NCI-H510A treated with DMSO at 0.1 percent for 48 hours (cell line): ENCODE measurements around the gene CHAF1B.

ENCODE experiments used
- DNase-seq: peaks from one replicate; lab custom pipeline; 2025; lab: John Stamatoyannopoulos, UW

The CHAF1B gene

GRCh38 chr21:36428761-36429432, 43.7 kb downstream of the CHAF1B start:
- no peak for DNase-seq

- no peak for DNase-seq
Observed at GRCh38 chr21:36429947-36430546, 44.9 kb downstream of the CHAF1B start.

- no peak for DNase-seq
Observed at GRCh38 chr21:36430841-36431240, 45.6 kb downstream of the CHAF1B start.

GRCh38 chr21:36431252-36431651, 46.1 kb downstream of the CHAF1B start:
- DNase-seq = no peak

GRCh38 chr21:36433059-36433709, 48.0 kb downstream of the CHAF1B start:
- no peak for DNase-seq

- DNase-seq = no peak
Observed at GRCh38 chr21:36434144-36434543, 49.0 kb downstream of the CHAF1B start.

- DNase-seq = no peak
Observed at GRCh38 chr21:36436829-36437744, 51.9 kb downstream of the CHAF1B start.

GRCh38 chr21:36437745-36438128, 52.5 kb downstream of the CHAF1B start:
- no peak for DNase-seq

GRCh38 chr21:36441715-36442114, 56.5 kb downstream of the CHAF1B start:
- no peak for DNase-seq

GRCh38 chr21:36446301-36446700, 61.1 kb downstream of the CHAF1B start:
- DNase-seq = no peak

GRCh38 chr21:36450511-36450910, 65.3 kb downstream of the CHAF1B start:
- DNase-seq = no peak

GRCh38 chr21:36451506-36451905, 66.3 kb downstream of the CHAF1B start:
- no peak for DNase-seq

- DNase-seq = no peak
Observed at GRCh38 chr21:36452281-36452825, 67.2 kb downstream of the CHAF1B start.

- DNase-seq = no peak
Observed at GRCh38 chr21:36454093-36454531, 68.9 kb downstream of the CHAF1B start.

GRCh38 chr21:36454706-36455105, 69.5 kb downstream of the CHAF1B start:
- no peak for DNase-seq

GRCh38 chr21:36456729-36457414, 71.7 kb downstream of the CHAF1B start:
- DNase-seq = no peak

GRCh38 chr21:36459098-36459497, 73.9 kb downstream of the CHAF1B start:
- DNase-seq = no peak

GRCh38 chr21:36460866-36461265, 75.7 kb downstream of the CHAF1B start:
- no peak for DNase-seq

- no peak for DNase-seq
Observed at GRCh38 chr21:36461277-36461917, 76.2 kb downstream of the CHAF1B start.

- DNase-seq = no peak
Observed at GRCh38 chr21:36461918-36462486, 76.8 kb downstream of the CHAF1B start.

- no peak for DNase-seq
Observed at GRCh38 chr21:36463204-36463603, 78.0 kb downstream of the CHAF1B start.
